ENCODE results near the gene ABL1. TPM values are rescaled to one million over a fixed set of nuclear protein-coding genes. Genes with fewer than 3 reads are reported as not detected.

ABL1 gene
- total RNA-seq, 1 donor from 2014 or later: 30.7 TPM

DNA sequence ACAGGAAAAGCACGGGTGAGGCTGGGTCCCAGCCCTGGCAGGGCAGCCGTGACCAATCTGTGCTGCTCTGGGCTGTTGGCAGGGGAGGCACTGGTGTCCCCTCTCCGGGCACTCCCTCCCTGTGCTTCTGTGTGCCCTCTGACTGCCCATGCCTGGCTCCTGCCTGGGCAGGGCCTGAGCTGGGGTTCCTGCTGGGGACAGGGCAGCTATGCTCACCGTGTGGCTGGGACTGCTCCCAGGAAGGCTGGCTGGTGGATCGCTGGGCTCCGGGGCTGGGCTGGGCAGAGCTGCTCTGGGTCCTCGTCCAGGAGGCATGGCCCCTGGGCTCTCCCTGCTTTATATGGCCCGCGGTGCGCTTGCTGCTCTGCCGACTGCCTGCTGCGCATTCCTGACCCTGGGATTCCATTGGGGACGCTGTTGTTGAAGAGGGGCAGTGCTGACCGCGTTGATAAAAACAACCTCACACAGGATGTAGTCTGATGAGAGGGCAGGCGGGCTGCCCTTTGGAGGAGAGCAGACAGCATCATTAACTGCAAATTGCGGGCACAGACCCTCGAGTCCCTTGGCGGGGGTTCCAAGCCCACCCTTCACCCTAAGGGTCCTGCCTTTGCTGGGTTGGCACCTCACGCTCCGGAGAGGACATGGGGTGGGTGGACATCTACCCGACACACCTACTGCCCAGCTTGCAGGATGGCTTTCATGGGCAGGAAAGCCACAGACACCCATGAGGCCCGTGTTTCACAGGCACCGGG lies 60.6 kb downstream of the ABL1 start:
- peak overlapping the region; percentile 23 for H3K27ac ChIP-seq (replicated peaks)
- H3K27me3 ChIP-seq (ENCODE audit: low read depth): peaks cover 18% of the 10 kb centered on the region
- H3K4me3 ChIP-seq: no peak overlapping the region
- DNase-seq: no peak
- no peaks in the 10 kb centered on the region for H3K9me3 ChIP-seq (replicated peaks)
- TF ChIP-seq CTCF (IDR thresholded peaks at IDR 0.05; ENCODE audit: borderline replicate concordance): no peak
- H3K36me3 ChIP-seq: peaks cover 9% of the 10 kb centered on the region
- intact Hi-C loops (cut with micrococcal nuclease): no loop called here
- H3K4me1 ChIP-seq: peaks cover 46% of the 10 kb centered on the region

DNA sequence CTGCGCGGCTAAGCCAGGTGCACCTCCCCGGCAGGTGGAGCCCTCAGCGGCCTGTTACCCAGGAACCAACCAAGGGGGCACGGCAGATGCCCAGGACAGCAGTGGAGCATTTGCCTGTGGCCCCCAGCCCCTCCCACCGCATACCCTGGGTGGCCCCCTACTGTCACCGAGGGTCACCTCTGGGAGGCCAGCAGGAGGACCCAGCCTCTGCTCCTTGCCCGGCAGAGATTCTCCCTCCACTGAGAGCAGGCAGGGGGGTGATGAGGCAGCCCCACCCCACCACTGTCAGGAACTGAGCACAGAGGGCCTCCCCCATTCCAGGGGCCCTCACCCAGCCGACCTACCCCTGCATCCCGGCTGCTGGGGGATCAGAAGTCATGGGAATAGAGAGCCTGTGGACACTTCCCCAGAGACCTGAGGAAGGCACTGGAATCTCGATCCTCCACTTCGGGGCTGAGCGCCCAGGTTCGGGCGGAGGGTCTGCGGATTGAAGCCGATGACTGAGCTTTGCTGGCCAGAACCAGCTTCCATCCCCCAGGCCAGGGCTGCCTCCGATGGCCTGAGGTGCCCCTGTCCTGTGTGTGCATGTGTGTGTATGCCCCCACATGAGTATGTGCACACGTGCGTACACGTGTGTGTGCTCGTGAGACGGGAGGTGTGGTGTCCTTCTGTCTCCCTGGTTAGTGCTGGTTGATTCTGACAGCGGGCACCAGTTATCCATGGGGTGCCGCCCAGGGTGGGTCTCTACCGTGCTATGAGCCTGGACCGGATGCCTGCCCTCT lies 61.4 kb downstream of the ABL1 start, which contains the start of gene QRFP:
Gene QRFP, minus strand, starts transcription at position 580 of the 782 bp plus-strand sequence. CDS start 2,974 bp downstream, outside the sequence.
- intact Hi-C loops (cut with micrococcal nuclease): no loop called here
- H3K9me3 ChIP-seq (replicated peaks): no peaks in the 10 kb centered on the region
- H3K4me3 ChIP-seq: no peak within 1 kb of the TSS
- H3K4me1 ChIP-seq: peaks cover 46% of the 10 kb centered on the region
- no peak for DNase-seq
- peaks cover 2% of the 10 kb centered on the region for H3K36me3 ChIP-seq
- peaks cover 25% of the 10 kb centered on the region for H3K27me3 ChIP-seq (ENCODE audit: low read depth)
- no peak for TF ChIP-seq CTCF (IDR thresholded peaks at IDR 0.05; ENCODE audit: borderline replicate concordance)
- H3K27ac ChIP-seq (replicated peaks): peak within 1 kb of the TSS; percentile 23

- H3K4me3 ChIP-seq: no peak overlapping the region
- H3K4me1 ChIP-seq: peaks cover 46% of the 10 kb centered on the region
- H3K27ac ChIP-seq (replicated peaks): no peak overlapping the region
- DNase-seq: no peak
- no peak for TF ChIP-seq CTCF (IDR thresholded peaks at IDR 0.05; ENCODE audit: borderline replicate concordance)
- intact Hi-C loops (cut with micrococcal nuclease): no loop called here
- H3K36me3 ChIP-seq: no peaks in the 10 kb centered on the region
- H3K27me3 ChIP-seq (ENCODE audit: low read depth): peaks cover 33% of the 10 kb centered on the region
- H3K9me3 ChIP-seq (replicated peaks): no peaks in the 10 kb centered on the region
These were observed 62.2 kb downstream of the ABL1 start for GRCh38 chr9:130897105-130897751.

- H3K27me3 ChIP-seq (ENCODE audit: low read depth): peaks cover 41% of the 10 kb centered on the region
- intact Hi-C loops (cut with micrococcal nuclease): no loop called here
- DNase-seq: no peak
- no peaks in the 10 kb centered on the region for H3K9me3 ChIP-seq (replicated peaks)
- no peak overlapping the region for H3K4me3 ChIP-seq
- no peak for TF ChIP-seq CTCF (IDR thresholded peaks at IDR 0.05; ENCODE audit: borderline replicate concordance)
- H3K4me1 ChIP-seq: peaks cover 40% of the 10 kb centered on the region
- no peaks in the 10 kb centered on the region for H3K36me3 ChIP-seq
- H3K27ac ChIP-seq (replicated peaks): no peak overlapping the region
These were observed 62.9 kb downstream of the ABL1 start for GRCh38 chr9:130897848-130898551.

GRCh38 chr9:130898552-130898852 lies 63.4 kb downstream of the ABL1 start:
- intact Hi-C loops (cut with micrococcal nuclease): no loop called here
- DNase-seq: no peak
- Histone ChIP-seq H3K4me3 (no peak overlapping the region), H3K4me1 (peaks cover 36% of the 10 kb centered on the region), H3K27ac (replicated peaks) (no peak overlapping the region), H3K27me3 (ENCODE audit: low read depth) (peaks cover 46% of the 10 kb centered on the region), H3K36me3 (no peaks in the 10 kb centered on the region), H3K9me3 (replicated peaks) (no peaks in the 10 kb centered on the region)
- no peak for TF ChIP-seq CTCF (IDR thresholded peaks at IDR 0.05; ENCODE audit: borderline replicate concordance)

Measured in left ventricle myocardium inferior (tissue), 1 donor.